Natural killer cell (primary cell): Measurements from ENCODE around the gene MIXL1. TPM values are rescaled to one million over a fixed set of nuclear protein-coding genes. Genes with fewer than 3 reads are reported as not detected.

ENCODE experiments used
- ATAC-seq, 3 donors: fragments of 150-1000 bp in 2 of 3; fragments of 200-7000 bp in 1 of 3; cut with Tn5 transposase; 1 replicate in 1 of 3; 2 replicates in 2 of 3; pipeline ENCODE4 v1.10.0; 2021; ENCODE audit warnings: mild to moderate bottlenecking in 2 of 3, moderate library complexity in 2 of 3
- DNase-seq, 2 donors: peaks; one replicate each; pipeline versions ENCODE4 v3.0.0 to v3.0.0-alpha.2; 2013 to 2021; ENCODE audit warnings: mixed read lengths in 1 of 2
- H3K27ac ChIP-seq: one replicate; pipeline ENCODE4 v1.5.1; 2013; ENCODE audit warnings: mild to moderate bottlenecking, low read length
- H3K27me3 ChIP-seq: one replicate; pipeline ENCODE4 v1.6.1; 2013; ENCODE audit warnings: low read length; ENCODE audit not compliant: control insufficient read depth, insufficient read depth
- H3K36me3 ChIP-seq: one replicate; pipeline ENCODE4 v1.6.1; 2013; ENCODE audit warnings: low read length; ENCODE audit not compliant: control insufficient read depth, insufficient read depth
- H3K4me1 ChIP-seq: one replicate; pipeline ENCODE4 v1.6.1; 2013; ENCODE audit warnings: low read length; ENCODE audit not compliant: control insufficient read depth, insufficient read depth
- H3K4me3 ChIP-seq: one replicate; pipeline ENCODE4 v1.5.1; 2013; ENCODE audit warnings: low read length
- H3K9me3 ChIP-seq: one replicate; pipeline ENCODE4 v1.6.1; 2013; ENCODE audit warnings: low read length; ENCODE audit not compliant: control insufficient read depth, insufficient read depth
- H3K27ac Mint-ChIP-seq, 2 donors: one replicate each; pipeline ENCODE4 v1.8.0; 2022; ENCODE audit warnings: mild to moderate bottlenecking in 2 of 2, mixed read lengths in 2 of 2, moderate library complexity in 1 of 2
- H3K27me3 Mint-ChIP-seq, 2 donors: one replicate each; pipeline ENCODE4 v1.8.0; 2022; ENCODE audit warnings: low read depth in 2 of 2, mixed read lengths in 2 of 2
- H3K36me3 Mint-ChIP-seq: one replicate; pipeline ENCODE4 v1.8.0; 2022; ENCODE audit warnings: mixed read lengths
- H3K4me1 Mint-ChIP-seq, 2 donors: one replicate each; pipeline ENCODE4 v1.8.0; 2022; ENCODE audit warnings: mixed read lengths in 2 of 2
- H3K4me3 Mint-ChIP-seq: one replicate; pipeline ENCODE4 v1.8.0; 2022; ENCODE audit warnings: mild to moderate bottlenecking, moderate library complexity, mixed read lengths
- H3K9me3 Mint-ChIP-seq, 2 donors: one replicate each; pipeline ENCODE4 v1.8.0; 2022; ENCODE audit warnings: mixed read lengths in 2 of 2
- CTCF ChIP-seq: fragments of 200-600 bp; IDR thresholded peaks from one replicate; pipeline ENCODE4 v1.8.0; 2022; ENCODE audit warnings: antibody characterized with exemption
- WGBS: methylation state at CpG from one replicate; pipeline ENCODE4 v1.1.7; 2013; ENCODE audit warnings: missing lambda C conversion rate; ENCODE audit not compliant: insufficient coverage; 5-methylcytosine and 5-hydroxymethylcytosine counted together
- intact Hi-C: fragments of 100-400 bp; cut with micrococcal nuclease; formaldehyde crosslinking; loops from one replicate; pipeline ENCODE4 v1.14.2; 2022
- total RNA-seq, 4 donors: library from RNA; stranded (reverse); fragments of 120-200 nt in 1 of 4; gene quantifications; one replicate each; pipeline versions ENCODE4 v1.2.3 to v1.2.4, GENCODE V29; 2013 to 2022

The MIXL1 gene
- total RNA-seq, 3 donors from 2014 or later (not counting 1 experiment from before 2014, with no cell fraction given): 0.58 TPM; not detected in 2

DNA sequence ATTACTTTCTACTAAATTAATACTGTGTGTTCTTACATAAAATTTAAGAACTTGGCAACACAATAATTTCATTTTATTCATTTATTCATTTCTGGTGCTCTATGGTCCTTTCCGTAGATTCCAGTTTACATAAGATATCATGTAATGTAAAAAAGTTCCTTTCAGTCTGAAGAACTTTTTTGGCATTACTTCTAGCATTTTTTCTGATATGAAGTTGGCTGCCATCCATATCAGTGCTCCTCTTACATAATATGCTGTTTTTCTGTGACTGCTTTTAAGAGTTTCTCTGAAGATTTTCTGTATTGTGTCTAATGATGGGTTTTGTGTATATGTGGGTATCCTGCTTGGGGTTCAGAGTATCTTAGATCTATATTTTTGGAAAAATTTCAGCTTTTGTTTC, 50.7 kb downstream of the MIXL1 start:
- Mint-ChIP-seq H3K27me3 (no peaks in the 10 kb centered on the region), H3K9me3 (no peaks in the 10 kb centered on the region), H3K27ac (no peak overlapping the region), H3K36me3 (no peaks in the 10 kb centered on the region), H3K4me1 (no peaks in the 10 kb centered on the region), H3K4me3 (no peak overlapping the region)
- Histone ChIP-seq H3K27ac (no peak overlapping the region), H3K27me3 (no peaks in the 10 kb centered on the region), H3K36me3 (no peaks in the 10 kb centered on the region), H3K4me3 (no peak overlapping the region), H3K9me3 (no peaks in the 10 kb centered on the region), H3K4me1 (no peaks in the 10 kb centered on the region)
- no peak for TF ChIP-seq CTCF
- intact Hi-C loops: no loop called here
- WGBS: no CpG with 5 or more reads among the region's 1 CpG
- ATAC-seq (no peak), DNase-seq (no peak)

DNA sequence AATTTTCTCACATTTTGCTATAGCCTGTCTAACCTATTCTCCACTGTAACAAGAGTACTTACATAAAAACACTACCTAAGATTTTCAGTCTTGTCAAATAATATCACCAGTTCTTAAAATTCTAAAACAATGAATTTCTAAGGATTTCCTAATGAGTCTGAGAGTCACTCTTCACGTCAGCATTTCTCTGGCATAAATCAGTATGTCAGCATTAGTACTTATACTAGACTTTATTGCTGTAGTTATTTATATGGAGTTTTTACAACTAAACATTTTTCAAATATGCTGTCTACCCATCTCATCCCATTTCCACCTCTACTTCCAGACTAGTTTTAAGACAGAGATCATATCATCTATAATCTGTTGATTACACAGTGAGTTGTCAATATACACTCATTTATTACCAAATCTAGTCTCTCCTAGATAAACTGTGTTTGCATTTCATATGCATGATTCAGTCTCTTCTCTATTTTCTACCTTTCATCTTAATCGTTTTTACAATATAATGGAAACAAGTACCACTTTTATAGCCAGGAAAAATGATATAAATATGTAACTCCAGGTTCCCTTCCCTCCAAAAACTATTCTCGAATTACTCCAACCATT, 52.7 kb downstream of the MIXL1 start:
- ATAC-seq (no peak), DNase-seq (no peak)
- intact Hi-C loops: no loop called here
- no CpG with 5 or more reads among the region's 3 CpGs for WGBS
- no peaks in the 10 kb centered on the region for H3K36me3 ChIP-seq
- H3K27ac ChIP-seq: no peak overlapping the region
- TF ChIP-seq CTCF: no peak
- H3K9me3 ChIP-seq: no peaks in the 10 kb centered on the region
- Mint-ChIP-seq H3K27me3 (no peaks in the 10 kb centered on the region), H3K4me3 (no peak overlapping the region), H3K27ac (no peak overlapping the region), H3K4me1 (no peaks in the 10 kb centered on the region), H3K9me3 (no peaks in the 10 kb centered on the region), H3K36me3 (no peaks in the 10 kb centered on the region)
- no peaks in the 10 kb centered on the region for H3K4me1 ChIP-seq
- no peaks in the 10 kb centered on the region for H3K27me3 ChIP-seq
- H3K4me3 ChIP-seq: no peak overlapping the region

Other genes starting within 250 kb of the MIXL1 start
- 10 to 100 TPM; 52.5 to 62.7 (median 53.6) TPM for gene SDE2, start 224.3 kb upstream of the MIXL1 start, total RNA-seq
- 100 to 1,000 TPM; 490 to 616 (median 522) TPM for gene H3-3A, start 160.9 kb upstream of the MIXL1 start, total RNA-seq
- gene ACBD3, start 36.9 kb upstream of the MIXL1 start, total RNA-seq: 10 to 100 TPM; 26.9 to 33.3 (median 28.8) TPM
- 1 to 10 TPM; 1.3 to 2.9 (median 2.4) TPM for gene LIN9, start 85.5 kb downstream of the MIXL1 start, total RNA-seq
- gene PARP1, start 184.4 kb downstream of the MIXL1 start, total RNA-seq: 10 to 100 TPM; 62.0 to 81.5 (median 77.0) TPM